ENCODE data around the gene FA2H. TPM values are rescaled to one million over a fixed set of nuclear protein-coding genes. Genes with fewer than 3 reads are reported as not detected.
"Not testable (repeated sequence)": the region's sequence is repeated elsewhere in the genome, so short reads cannot be mapped to it uniquely, and the experiment has no call there.

FA2H gene
- total and polyA plus RNA-seq, 7 donors = 0.71 to 31.0 (median 6.0) TPM; not detected in 2

GRCh38 chr16:74679983-74680382 lies 94.6 kb downstream of the FA2H start:
- Histone ChIP-seq H3K9me3 (no peaks in the 10 kb centered on the region), H3K27ac (no peak overlapping the region), H3K4me3 (no peak overlapping the region), H3K27me3 (no peaks in the 10 kb centered on the region), H3K36me3 (peaks cover 0 to 3% (median 0%) of the 10 kb centered on the region in 4 donors), H3K4me1 (no peaks in the 10 kb centered on the region)
- TF ChIP-seq, protein P1, sequence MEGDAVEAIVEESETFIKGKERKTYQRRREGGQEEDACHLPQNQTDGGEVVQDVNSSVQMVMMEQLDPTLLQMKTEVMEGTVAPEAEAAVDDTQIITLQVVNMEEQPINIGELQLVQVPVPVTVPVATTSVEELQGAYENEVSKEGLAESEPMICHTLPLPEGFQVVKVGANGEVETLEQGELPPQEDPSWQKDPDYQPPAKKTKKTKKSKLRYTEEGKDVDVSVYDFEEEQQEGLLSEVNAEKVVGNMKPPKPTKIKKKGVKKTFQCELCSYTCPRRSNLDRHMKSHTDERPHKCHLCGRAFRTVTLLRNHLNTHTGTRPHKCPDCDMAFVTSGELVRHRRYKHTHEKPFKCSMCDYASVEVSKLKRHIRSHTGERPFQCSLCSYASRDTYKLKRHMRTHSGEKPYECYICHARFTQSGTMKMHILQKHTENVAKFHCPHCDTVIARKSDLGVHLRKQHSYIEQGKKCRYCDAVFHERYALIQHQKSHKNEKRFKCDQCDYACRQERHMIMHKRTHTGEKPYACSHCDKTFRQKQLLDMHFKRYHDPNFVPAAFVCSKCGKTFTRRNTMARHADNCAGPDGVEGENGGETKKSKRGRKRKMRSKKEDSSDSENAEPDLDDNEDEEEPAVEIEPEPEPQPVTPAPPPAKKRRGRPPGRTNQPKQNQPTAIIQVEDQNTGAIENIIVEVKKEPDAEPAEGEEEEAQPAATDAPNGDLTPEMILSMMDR (IDR thresholded peaks at IDR 0.05) = no peak
- no peak for TF ChIP-seq POLR2A (IDR thresholded peaks at IDR 0.05)
- no peak for TF ChIP-seq POLR2AphosphoS5 (IDR thresholded peaks at IDR 0.05)
- TF ChIP-seq EP300 (IDR thresholded peaks at IDR 0.05) = no peak
- intact Hi-C loops (cut with DNase I) = no loop called here
- DNase-seq = no peak
- 48 to 61% methylated on average over 2 of the region's 2 CpGs for WGBS, 2 donors

DNA sequence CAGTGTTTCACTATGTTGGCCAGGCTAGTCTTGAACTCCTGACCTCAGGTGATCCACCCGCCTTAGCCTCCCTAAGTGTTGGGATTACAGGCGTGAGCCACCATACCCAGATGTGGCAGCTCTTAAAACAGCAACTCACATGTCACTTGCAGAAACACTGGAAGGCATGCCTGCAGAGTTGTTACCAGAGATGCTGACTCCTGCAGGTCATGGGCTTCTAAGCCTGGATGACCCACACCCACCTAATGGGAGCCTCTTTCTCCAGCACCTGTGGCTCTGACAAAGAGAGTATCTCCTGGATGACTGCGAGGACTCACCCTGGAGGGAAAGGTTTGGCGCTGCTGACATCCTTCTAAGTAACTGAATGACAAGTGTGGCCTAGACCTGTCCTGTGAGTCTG lies 96.8 kb downstream of the FA2H start:
- no peaks in the 10 kb centered on the region for H3K4me1 ChIP-seq
- 97% methylated on average over 4 of the region's 4 CpGs for WGBS, 2 donors
- no peaks in the 10 kb centered on the region for H3K27me3 ChIP-seq
- no peak overlapping the region for H3K27ac ChIP-seq
- TF ChIP-seq, protein P1 (IDR thresholded peaks at IDR 0.05) = no peak
- TF ChIP-seq POLR2A (IDR thresholded peaks at IDR 0.05) (no peak), EP300 (IDR thresholded peaks at IDR 0.05) (no peak), POLR2AphosphoS5 (IDR thresholded peaks at IDR 0.05) (no peak)
- DNase-seq = no peak
- no peaks in the 10 kb centered on the region for H3K9me3 ChIP-seq
- H3K36me3 ChIP-seq = peaks cover 0 to 12% (median 0%) of the 10 kb centered on the region in 4 donors
- no peak overlapping the region for H3K4me3 ChIP-seq
- intact Hi-C loops (cut with DNase I) = no loop called here

GRCh38 chr16:74673876-74674275 lies 100.7 kb downstream of the FA2H start:
- Histone ChIP-seq H3K4me1 (no peaks in the 10 kb centered on the region), H3K36me3 (peaks cover 0 to 12% (median 0%) of the 10 kb centered on the region in 4 donors), H3K9me3 (no peaks in the 10 kb centered on the region), H3K27me3 (no peaks in the 10 kb centered on the region), H3K27ac (no peak overlapping the region), H3K4me3 (no peak overlapping the region)
- WGBS, 2 donors = 92 to 95% methylated on average over 3 of the region's 3 CpGs
- no peak for DNase-seq
- TF ChIP-seq POLR2A (IDR thresholded peaks at IDR 0.05) (no peak), EP300 (IDR thresholded peaks at IDR 0.05) (no peak), POLR2AphosphoS5 (IDR thresholded peaks at IDR 0.05) (no peak)
- TF ChIP-seq, protein P1 (IDR thresholded peaks at IDR 0.05) = no peak
- intact Hi-C loops (cut with DNase I) = no loop called here

- Histone ChIP-seq H3K36me3 (peaks cover 0 to 17% (median 6%) of the 10 kb centered on the region in 4 donors), H3K4me1 (peaks cover 0 to 15% (median 8%) of the 10 kb centered on the region in 4 donors)
- intact Hi-C loops (cut with DNase I); H3K27ac ChIP-seq; H3K4me3 ChIP-seq; H3K27me3 ChIP-seq; DNase-seq; H3K9me3 ChIP-seq: not testable (repeated sequence)
- 92 to 98% methylated on average over 10 of the region's 10 CpGs for WGBS, 2 donors
Measured at GRCh38 chr16:74668877-74669276, 105.7 kb downstream of the FA2H start.

GRCh38 chr16:74667255-74667700 lies 107.3 kb downstream of the FA2H start:
- peaks cover 0 to 15% (median 8%) of the 10 kb centered on the region in 4 donors for H3K4me1 ChIP-seq
- peaks cover 0 to 20% (median 10%) of the 10 kb centered on the region in 4 donors for H3K36me3 ChIP-seq
- WGBS, 2 donors = 3% methylated on average over 23 of the region's 23 CpGs
- intact Hi-C loops (cut with DNase I) = no loop called here
- H3K27ac ChIP-seq = peak overlapping the region; percentile 57 to 77 (median 76)
- peak; percentile 69 for DNase-seq
- TF ChIP-seq POLR2AphosphoS5 (IDR thresholded peaks at IDR 0.05) (no peak), POLR2A (IDR thresholded peaks at IDR 0.05) (no peak), EP300 (IDR thresholded peaks at IDR 0.05) (no peak)
- TF ChIP-seq, protein P1 (IDR thresholded peaks at IDR 0.05) = no peak
- no peaks in the 10 kb centered on the region for H3K9me3 ChIP-seq
- H3K4me3 ChIP-seq = peak overlapping the region; percentile 81 to 94 (median 88)
- H3K27me3 ChIP-seq = no peaks in the 10 kb centered on the region

Data from sigmoid colon (tissue), 7 donors.